Tibial artery (tissue), 4 donors: ENCODE measurements around the gene PRPSAP1.

ENCODE experiments used
- DNase-seq, 2 donors: peaks; one replicate each; pipeline ENCODE4 v3.0.0-alpha.2; 2019
- H3K27ac ChIP-seq, 2 donors: fragments of 200-600 bp; sonication (generic) in 1 of 2; 1 replicate in 1 of 2; 2 replicates in 1 of 2; pipeline ENCODE4 v1.5.1; 2018 to 2019; ENCODE audit warnings: mild to moderate bottlenecking in 1 of 2
- H3K27me3 ChIP-seq, 2 donors: fragments of 200-600 bp; sonication (generic) in 1 of 2; one replicate each; pipeline versions ENCODE4 v1.5.1 to v1.6.0; 2016 to 2019
- H3K36me3 ChIP-seq, 3 donors: fragments of 200-600 bp; sonication (generic) in 2 of 3; one replicate each; pipeline ENCODE4 v1.5.1; 2016 to 2019; ENCODE audit warnings: mild to moderate bottlenecking in 2 of 3
- H3K4me1 ChIP-seq, 4 donors: fragments of 200-600 bp; sonication (generic) in 2 of 4; 1 replicate in 3 of 4; 2 replicates in 1 of 4; pipeline ENCODE4 v1.5.1; 2016 to 2019
- H3K4me3 ChIP-seq, 2 donors: fragments of 200-600 bp; sonication (generic) in 1 of 2; 1 replicate in 1 of 2; 2 replicates in 1 of 2; pipeline ENCODE4 v1.5.1; 2018 to 2019; ENCODE audit warnings: mild to moderate bottlenecking in 2 of 2
- H3K9me3 ChIP-seq, 3 donors: fragments of 200-600 bp; sonication (generic) in 1 of 3; one replicate each; pipeline ENCODE4 v1.5.1; 2016 to 2019
- intact Hi-C: fragments of 100-400 bp; cut with DNase I; formaldehyde crosslinking; loops from one replicate; pipeline ENCODE4 v1.15.0; 2023; ENCODE audit warnings: low total_unique reads
- TF ChIP-seq, protein P1 (sequence below), 2 experiments: fragments of 200-600 bp in 1 of 2; fragments of 450-650 bp in 1 of 2; IDR thresholded peaks; one replicate each; pipeline ENCODE4 v1.5.1; 2017 to 2019; ENCODE audit warnings: antibody characterized with exemption in 2 of 2, mild to moderate bottlenecking in 1 of 2, moderate library complexity in 1 of 2

The PRPSAP1 gene

DNA sequence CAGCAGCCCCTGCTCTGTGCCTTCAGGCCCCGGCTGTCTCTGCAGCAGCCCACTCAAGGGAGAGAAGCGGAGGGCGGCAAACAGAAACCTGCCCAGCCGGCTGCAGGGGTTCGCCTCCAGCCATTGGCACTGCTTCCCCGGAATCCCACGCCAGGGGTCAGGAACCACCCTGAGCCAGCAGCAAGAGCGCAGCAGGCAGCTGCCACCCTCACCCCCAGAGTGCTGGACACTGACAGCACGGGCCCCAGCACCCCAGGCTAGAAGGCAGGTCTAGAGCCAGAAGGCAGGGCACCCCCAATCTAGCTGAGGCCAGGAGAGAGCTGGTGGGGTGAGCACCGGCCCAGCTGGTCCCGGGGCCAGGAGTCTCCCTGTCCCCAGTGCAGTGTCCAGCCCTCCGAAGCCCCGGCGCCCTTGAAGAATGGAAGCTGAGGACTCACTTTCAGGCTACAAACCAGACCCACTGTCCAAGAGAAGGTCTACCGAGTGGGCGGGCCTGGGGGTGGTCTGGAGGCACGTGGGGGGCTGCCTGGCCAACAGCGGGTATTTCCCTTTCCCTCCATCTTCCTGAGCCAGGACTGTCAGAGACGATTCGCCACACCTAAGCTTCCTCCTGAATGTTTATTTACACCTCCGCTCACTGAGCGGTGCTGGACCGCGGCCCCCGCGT is 80.1 kb downstream of the PRPSAP1 start:
- Histone ChIP-seq H3K27me3 (no peaks in the 10 kb centered on the region), H3K27ac (no peak overlapping the region), H3K4me3 (no peak overlapping the region), H3K36me3 (peaks cover 0 to 25% (median 19%) of the 10 kb centered on the region in 3 donors), H3K9me3 (no peaks in the 10 kb centered on the region), H3K4me1 (peaks cover 0 to 48% (median 26%) of the 10 kb centered on the region in 4 donors)
- intact Hi-C loops, result loop anchor here (10.0 kb wide), 1 partner anchor 369 kb away; the partner anchor contains the start of gene MRPL38
- DNase-seq, result no peak
- TF ChIP-seq, protein P1, sequence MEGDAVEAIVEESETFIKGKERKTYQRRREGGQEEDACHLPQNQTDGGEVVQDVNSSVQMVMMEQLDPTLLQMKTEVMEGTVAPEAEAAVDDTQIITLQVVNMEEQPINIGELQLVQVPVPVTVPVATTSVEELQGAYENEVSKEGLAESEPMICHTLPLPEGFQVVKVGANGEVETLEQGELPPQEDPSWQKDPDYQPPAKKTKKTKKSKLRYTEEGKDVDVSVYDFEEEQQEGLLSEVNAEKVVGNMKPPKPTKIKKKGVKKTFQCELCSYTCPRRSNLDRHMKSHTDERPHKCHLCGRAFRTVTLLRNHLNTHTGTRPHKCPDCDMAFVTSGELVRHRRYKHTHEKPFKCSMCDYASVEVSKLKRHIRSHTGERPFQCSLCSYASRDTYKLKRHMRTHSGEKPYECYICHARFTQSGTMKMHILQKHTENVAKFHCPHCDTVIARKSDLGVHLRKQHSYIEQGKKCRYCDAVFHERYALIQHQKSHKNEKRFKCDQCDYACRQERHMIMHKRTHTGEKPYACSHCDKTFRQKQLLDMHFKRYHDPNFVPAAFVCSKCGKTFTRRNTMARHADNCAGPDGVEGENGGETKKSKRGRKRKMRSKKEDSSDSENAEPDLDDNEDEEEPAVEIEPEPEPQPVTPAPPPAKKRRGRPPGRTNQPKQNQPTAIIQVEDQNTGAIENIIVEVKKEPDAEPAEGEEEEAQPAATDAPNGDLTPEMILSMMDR (IDR thresholded peaks at IDR 0.05), result no peak

DNA sequence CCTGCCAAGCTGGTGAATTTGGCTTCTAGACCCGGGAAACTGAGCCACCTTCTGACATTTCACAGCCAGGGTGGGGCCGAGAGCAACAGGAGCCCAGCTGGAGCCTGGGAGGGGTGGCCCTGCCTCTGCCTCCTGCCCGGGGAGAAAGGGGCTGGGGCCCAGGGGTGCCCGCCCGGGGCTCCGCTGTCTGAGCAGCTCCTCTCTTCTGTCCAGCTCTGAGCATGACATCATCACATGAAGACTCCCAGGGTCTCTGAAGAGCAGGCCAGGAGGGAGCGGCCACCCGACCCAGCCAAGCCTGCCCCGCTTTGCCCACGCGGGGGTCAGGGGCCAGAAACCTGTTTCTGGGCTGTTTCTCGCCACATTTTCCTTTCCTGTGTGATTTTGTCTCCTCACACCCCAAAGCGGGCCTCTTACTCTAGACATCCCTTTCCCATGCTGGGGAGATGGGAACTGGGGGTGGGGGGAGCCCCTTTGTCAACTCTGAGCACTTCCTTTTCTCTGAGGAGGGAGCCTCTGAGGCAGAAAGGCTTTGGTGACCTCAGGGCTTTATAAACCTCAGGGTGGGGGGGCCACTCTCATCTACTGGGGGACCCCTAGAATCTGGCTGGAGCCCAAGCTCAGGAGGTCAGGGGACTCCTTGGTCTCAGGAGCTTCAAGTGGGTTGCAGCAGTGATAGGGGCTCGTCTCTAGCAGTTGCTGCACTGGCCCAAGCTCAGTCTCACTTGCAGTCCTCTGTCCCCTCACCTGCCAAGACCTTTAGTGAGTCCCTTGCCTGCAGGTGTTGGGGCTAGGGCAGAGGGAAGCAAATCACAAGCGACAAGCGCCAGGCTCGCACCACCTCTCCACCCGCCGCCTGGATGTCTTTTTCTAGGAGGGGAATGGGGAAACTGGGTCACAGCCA is 80.9 kb downstream of the PRPSAP1 start:
- TF ChIP-seq, protein P1 (IDR thresholded peaks at IDR 0.05), result no peak
- Histone ChIP-seq H3K36me3 (peaks cover 0 to 26% (median 24%) of the 10 kb centered on the region in 3 donors), H3K27ac (no peak overlapping the region), H3K4me1 (peaks cover 0 to 55% (median 34%) of the 10 kb centered on the region in 4 donors), H3K27me3 (no peaks in the 10 kb centered on the region), H3K9me3 (no peaks in the 10 kb centered on the region), H3K4me3 (peak overlapping the region; percentile 23 to 25)
- DNase-seq, result no peak
- intact Hi-C loops, result loop anchor here (10.0 kb wide), 1 partner anchor 368 kb away; the partner anchor contains the start of gene MRPL38

DNA sequence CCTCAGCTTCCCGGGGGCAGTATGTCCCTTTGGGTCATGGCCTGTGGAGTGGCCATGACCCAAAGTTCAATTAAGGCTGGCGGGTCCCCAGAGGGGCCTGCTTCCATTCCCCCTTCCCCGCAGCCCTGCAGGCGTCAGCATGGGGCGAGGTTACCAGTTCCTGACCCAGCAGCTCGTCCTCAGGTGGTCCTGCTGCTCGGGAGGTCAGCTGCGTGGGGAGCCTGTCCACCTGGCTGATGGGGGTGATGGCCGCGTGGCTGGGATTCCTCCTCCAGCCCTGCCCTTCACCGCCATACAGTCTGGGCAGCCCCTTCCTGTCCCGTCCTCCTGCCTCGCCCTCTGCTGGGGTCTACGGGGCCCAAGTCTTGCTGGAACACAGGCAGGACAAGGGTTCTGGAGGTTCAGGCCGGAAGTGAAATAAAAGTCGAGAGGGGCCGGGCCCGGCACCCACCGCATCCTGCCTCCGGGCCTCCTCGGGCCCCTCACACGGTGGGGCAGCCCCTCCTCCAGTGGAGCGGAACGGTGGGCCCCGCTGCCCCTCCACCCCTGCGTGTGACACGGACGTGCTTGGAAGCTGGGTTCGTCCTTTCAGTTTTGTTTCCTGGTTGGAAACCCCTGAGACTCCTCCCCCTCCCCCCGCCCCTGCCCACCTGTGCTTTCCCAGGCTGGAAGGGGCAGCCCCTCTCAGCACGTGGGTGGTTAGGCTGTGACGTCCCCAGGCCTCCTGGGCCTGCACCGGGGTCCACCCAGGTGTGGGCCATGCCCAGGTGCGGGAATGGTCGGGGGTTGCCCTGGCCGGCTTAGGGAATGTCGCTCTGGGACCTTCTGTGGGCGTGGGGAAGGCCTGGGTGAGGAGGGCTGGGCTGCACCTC is 81.8 kb downstream of the PRPSAP1 start:
- Histone ChIP-seq H3K27ac (peak overlapping the region in 1 of 2 donors; percentile 29), H3K4me3 (peak overlapping the region; percentile 23 to 25), H3K4me1 (peaks cover 0 to 63% (median 39%) of the 10 kb centered on the region in 4 donors), H3K27me3 (no peaks in the 10 kb centered on the region), H3K36me3 (peaks cover 0 to 28% (median 24%) of the 10 kb centered on the region in 3 donors), H3K9me3 (no peaks in the 10 kb centered on the region)
- TF ChIP-seq, protein P1 (IDR thresholded peaks at IDR 0.05), result no peak
- intact Hi-C loops, result loop anchor here (10.0 kb wide), 1 partner anchor 367 kb away; the partner anchor contains the start of gene MRPL38
- no peak for DNase-seq

DNA sequence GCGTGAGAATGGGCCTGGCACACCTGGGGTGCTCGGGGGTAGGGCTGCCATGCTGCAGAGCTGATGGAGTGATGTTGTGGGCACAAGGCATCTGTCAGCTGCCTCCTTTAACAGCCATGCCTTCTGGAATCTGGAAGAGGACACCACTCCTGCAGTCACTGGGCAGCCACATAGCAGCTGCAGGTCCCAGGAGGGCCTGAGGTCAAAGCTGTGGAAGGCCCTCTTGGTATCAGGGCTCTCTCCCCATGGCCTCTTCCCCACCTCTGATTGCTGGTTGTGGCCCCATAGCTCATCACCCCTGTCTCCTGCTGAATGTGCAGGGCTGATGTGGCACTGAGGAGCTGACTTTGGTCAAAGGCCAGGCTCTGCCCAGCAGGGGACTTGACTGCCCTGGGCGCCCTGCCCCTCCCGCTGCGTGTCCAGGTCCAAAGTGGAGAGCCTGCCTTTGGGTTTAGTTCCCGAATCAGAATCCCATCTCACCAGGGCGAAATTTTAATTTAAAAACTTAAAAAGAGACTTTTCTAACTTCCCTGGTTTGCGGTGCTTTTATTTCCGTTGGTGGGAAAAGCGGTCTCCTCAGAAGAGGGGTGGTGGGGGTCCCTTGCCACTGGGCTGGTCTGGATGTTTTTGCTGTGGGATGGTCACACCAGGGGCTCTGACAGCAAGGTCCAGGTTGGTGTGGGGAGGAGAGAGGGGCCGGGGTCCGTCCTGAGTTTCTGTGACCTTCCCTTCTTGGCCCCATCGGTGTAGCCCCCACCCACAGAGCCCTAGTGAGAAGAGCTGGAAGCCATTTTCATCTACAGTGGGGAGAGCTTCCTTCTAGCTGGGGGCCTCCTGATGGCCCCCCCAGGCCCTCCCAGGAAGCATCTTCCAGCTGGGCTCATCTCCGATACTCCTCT is 82.7 kb downstream of the PRPSAP1 start:
- intact Hi-C loops, result loop anchor here (10.0 kb wide), 1 partner anchor 366 kb away; the partner anchor contains the start of gene MRPL38
- Histone ChIP-seq H3K4me1 (peaks cover 0 to 70% (median 46%) of the 10 kb centered on the region in 4 donors), H3K27ac (no peak overlapping the region), H3K9me3 (no peaks in the 10 kb centered on the region), H3K4me3 (no peak overlapping the region), H3K27me3 (no peaks in the 10 kb centered on the region), H3K36me3 (peaks cover 0 to 28% (median 24%) of the 10 kb centered on the region in 3 donors)
- TF ChIP-seq, protein P1 (IDR thresholded peaks at IDR 0.05), result no peak
- no peak for DNase-seq
